ENCODE measurements around the gene NHLH2. TPM values are rescaled to one million over a fixed set of nuclear protein-coding genes. Genes with fewer than 3 reads are reported as not detected.
A peak's percentile ranks its signal among the peaks of the same experiment; 100 is the strongest.

The NHLH2 gene
- total RNA-seq, 1 experiment from 2014 or later = 1.2 TPM

DNA sequence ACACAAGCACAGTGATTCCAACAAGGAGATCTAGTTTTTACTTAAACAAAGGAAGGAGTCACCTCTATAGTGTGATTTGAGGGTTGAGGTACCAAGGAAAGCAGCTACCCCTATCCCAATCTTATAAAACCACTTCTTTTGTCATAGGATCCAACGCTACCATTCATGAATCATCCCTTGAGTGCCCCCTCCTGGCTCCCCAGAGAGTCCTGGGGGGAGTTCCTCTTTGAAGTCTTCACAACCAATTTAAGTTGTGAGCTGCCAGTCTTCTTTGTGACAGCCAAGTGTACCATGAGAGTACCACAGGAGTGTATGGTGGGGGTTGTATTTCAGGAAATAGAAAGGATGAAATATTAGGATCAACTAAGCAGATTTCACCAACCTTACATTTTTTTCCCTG, 39.1 kb upstream of the NHLH2 start:
- Mint-ChIP-seq H3K4me1 (peaks cover 3 to 6% of the 10 kb centered on the region in 2 experiments), H3K27ac (no peak overlapping the region), H3K27me3 (ENCODE audit: low read depth) (no peaks in the 10 kb centered on the region), H3K9me3 (no peaks in the 10 kb centered on the region), H3K4me3 (no peak overlapping the region), H3K36me3 (ENCODE audit: insufficient read depth in 1 of 3, low read depth in 3 of 3) (no peaks in the 10 kb centered on the region)
- Histone ChIP-seq H2BK20ac (ENCODE audit: low read depth, low read length, poor library complexity, severe bottlenecking) (no peak overlapping the region), H2BK5ac (ENCODE audit: insufficient read length, low read length) (no peak overlapping the region), H3K4me2 (ENCODE audit: insufficient read depth, insufficient read length, low read length) (no peak overlapping the region), H2AK5ac (ENCODE audit: insufficient read length, low read length) (no peak overlapping the region), H3K79me2 (ENCODE audit: insufficient read depth, low read length) (no peaks in the 10 kb centered on the region), H3K9me3 (ENCODE audit: control insufficient read depth, low read depth, low read length) (no peaks in the 10 kb centered on the region), H2AFZ (ENCODE audit: low read length) (no peak overlapping the region), H2BK12ac (ENCODE audit: insufficient read length, low read depth, low read length) (no peak overlapping the region), H4K20me1 (ENCODE audit: control insufficient read depth, insufficient read depth, insufficient read length) (no peaks in the 10 kb centered on the region), H3K14ac (ENCODE audit: insufficient read depth, low read length) (no peak overlapping the region), H3K9ac (ENCODE audit: extremely low read depth, insufficient read length, low read length) (no peak overlapping the region), H3K27ac (ENCODE audit: insufficient read length, low read depth, low read length) (no peak overlapping the region), H3K4me1 (ENCODE audit: insufficient read depth, low read length) (peaks cover 3% of the 10 kb centered on the region; the same call in 1 of the 2 replicates), H4K8ac (replicated peaks; ENCODE audit: insufficient read length, low read depth, low read length) (no peak overlapping the region), H3K4ac (ENCODE audit: low read depth, low read length) (no peak overlapping the region), H3T11ph (ENCODE audit: low read length) (no peak overlapping the region), H3K79me1 (ENCODE audit: insufficient read depth, low read depth, low read length, poor library complexity, severe bottlenecking) (no peaks in the 10 kb centered on the region), H3K23me2 (ENCODE audit: insufficient read length, low read depth, low read length, poor library complexity, severe bottlenecking) (no peaks in the 10 kb centered on the region), H2BK15ac (ENCODE audit: low read depth, low read length) (no peak overlapping the region), H2BK120ac (ENCODE audit: low read depth, low read length, poor library complexity, severe bottlenecking) (no peak overlapping the region), H3K23ac (ENCODE audit: insufficient read length, low read depth, low read length) (no peak overlapping the region), H3K18ac (ENCODE audit: insufficient read length, low read depth, low read length) (no peak overlapping the region), H3K56ac (ENCODE audit: insufficient read length, low read depth, low read length) (no peak overlapping the region), H4K5ac (ENCODE audit: insufficient read length, low read depth, low read length) (no peak overlapping the region), H4K91ac (ENCODE audit: insufficient read length, low read depth, low read length) (no peak overlapping the region), H3K27me3 (ENCODE audit: insufficient read depth, low read length) (no peaks in the 10 kb centered on the region)
- TF ChIP-seq, protein P1, sequence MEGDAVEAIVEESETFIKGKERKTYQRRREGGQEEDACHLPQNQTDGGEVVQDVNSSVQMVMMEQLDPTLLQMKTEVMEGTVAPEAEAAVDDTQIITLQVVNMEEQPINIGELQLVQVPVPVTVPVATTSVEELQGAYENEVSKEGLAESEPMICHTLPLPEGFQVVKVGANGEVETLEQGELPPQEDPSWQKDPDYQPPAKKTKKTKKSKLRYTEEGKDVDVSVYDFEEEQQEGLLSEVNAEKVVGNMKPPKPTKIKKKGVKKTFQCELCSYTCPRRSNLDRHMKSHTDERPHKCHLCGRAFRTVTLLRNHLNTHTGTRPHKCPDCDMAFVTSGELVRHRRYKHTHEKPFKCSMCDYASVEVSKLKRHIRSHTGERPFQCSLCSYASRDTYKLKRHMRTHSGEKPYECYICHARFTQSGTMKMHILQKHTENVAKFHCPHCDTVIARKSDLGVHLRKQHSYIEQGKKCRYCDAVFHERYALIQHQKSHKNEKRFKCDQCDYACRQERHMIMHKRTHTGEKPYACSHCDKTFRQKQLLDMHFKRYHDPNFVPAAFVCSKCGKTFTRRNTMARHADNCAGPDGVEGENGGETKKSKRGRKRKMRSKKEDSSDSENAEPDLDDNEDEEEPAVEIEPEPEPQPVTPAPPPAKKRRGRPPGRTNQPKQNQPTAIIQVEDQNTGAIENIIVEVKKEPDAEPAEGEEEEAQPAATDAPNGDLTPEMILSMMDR (conservative IDR thresholded peaks at IDR 0.05) = peak; percentile 47; the same call in 2 of the 3 replicates
- WGBS (ENCODE audit: extremely low coverage, insufficient read length, low lambda C conversion rate) = no CpG with 5 or more reads among the region's 1 CpG
- peak; percentile 41 for DNase-seq
